ENCODE data around the gene TAB2. TPM values are rescaled to one million over a fixed set of nuclear protein-coding genes. Genes with fewer than 3 reads are reported as not detected.

The TAB2 gene
- total RNA-seq, 1 donor from 2014 or later, result 142 TPM

- intact Hi-C loops (cut with micrococcal nuclease), result loop anchor here (5.0 kb wide), 4 partner anchors 33 to 133 kb away; partner anchors contain the start of gene TAB2
Measured at GRCh38 chr6:149365197-149365596, 47.7 kb downstream of the TAB2 start.

- intact Hi-C loops (cut with micrococcal nuclease), result loop anchor here (5.0 kb wide), 4 partner anchors 34 to 134 kb away; partner anchors contain the start of gene TAB2
Measured at GRCh38 chr6:149366267-149366921, 48.9 kb downstream of the TAB2 start.

- intact Hi-C loops (cut with micrococcal nuclease), result loop anchor here (5.0 kb wide), 4 partner anchors 36 to 136 kb away; partner anchors contain the start of gene TAB2
Measured at GRCh38 chr6:149368065-149368464, 50.6 kb downstream of the TAB2 start.

- intact Hi-C loops (cut with micrococcal nuclease), result no loop called here
Measured at GRCh38 chr6:149371154-149371553, 53.6 kb downstream of the TAB2 start.

- intact Hi-C loops (cut with micrococcal nuclease), result no loop called here
Measured at GRCh38 chr6:149372062-149372461, 54.5 kb downstream of the TAB2 start.

GRCh38 chr6:149373511-149373910 is 56.0 kb downstream of the TAB2 start:
- intact Hi-C loops (cut with micrococcal nuclease), result no loop called here

GRCh38 chr6:149379977-149380376 is 62.5 kb downstream of the TAB2 start:
- intact Hi-C loops (cut with micrococcal nuclease), result no loop called here

GRCh38 chr6:149380523-149380922 is 63.0 kb downstream of the TAB2 start:
- intact Hi-C loops (cut with micrococcal nuclease), result no loop called here

- intact Hi-C loops (cut with micrococcal nuclease), result no loop called here
Measured at GRCh38 chr6:149383371-149383770, 65.9 kb downstream of the TAB2 start.

GRCh38 chr6:149384464-149384863 is 67.0 kb downstream of the TAB2 start:
- intact Hi-C loops (cut with micrococcal nuclease), result no loop called here

GRCh38 chr6:149385998-149386646 is 68.6 kb downstream of the TAB2 start:
- intact Hi-C loops (cut with micrococcal nuclease), result loop anchor here (5.0 kb wide), 1 partner anchor 69 kb away; the partner anchor contains the start of gene TAB2

- intact Hi-C loops (cut with micrococcal nuclease), result loop anchor here (5.0 kb wide), 1 partner anchor 71 kb away; the partner anchor contains the start of gene TAB2
Measured at GRCh38 chr6:149387779-149388512, 70.4 kb downstream of the TAB2 start.

- intact Hi-C loops (cut with micrococcal nuclease), result loop anchor here (5.0 kb wide), 1 partner anchor 72 kb away; the partner anchor contains the start of gene TAB2
Measured at GRCh38 chr6:149389509-149390297, 72.2 kb downstream of the TAB2 start.

- intact Hi-C loops (cut with micrococcal nuclease), result no loop called here
Measured at GRCh38 chr6:149392093-149392492, 74.6 kb downstream of the TAB2 start.

GRCh38 chr6:149392535-149392934 is 75.0 kb downstream of the TAB2 start:
- intact Hi-C loops (cut with micrococcal nuclease), result no loop called here

GRCh38 chr6:149393002-149393679 is 75.6 kb downstream of the TAB2 start:
- intact Hi-C loops (cut with micrococcal nuclease), result no loop called here

GRCh38 chr6:149395185-149395584 is 77.7 kb downstream of the TAB2 start:
- intact Hi-C loops (cut with micrococcal nuclease), result no loop called here

GRCh38 chr6:149397384-149397783 is 79.9 kb downstream of the TAB2 start:
- intact Hi-C loops (cut with micrococcal nuclease), result no loop called here

- intact Hi-C loops (cut with micrococcal nuclease), result no loop called here
Measured at GRCh38 chr6:149400050-149400449, 82.5 kb downstream of the TAB2 start, which contains the start of gene SUMO4. Gene SUMO4, plus strand, starts transcription at chr6:149400262. Its CDS starts 130 bp downstream, at chr6:149400392.

- intact Hi-C loops (cut with micrococcal nuclease), result no loop called here
Measured at GRCh38 chr6:149403534-149403933, 86.0 kb downstream of the TAB2 start.
